GM06990 (cell line): ENCODE results near the gene UBE4B.

ENCODE experiments used
- DNase-seq: peaks from one replicate; pipeline ENCODE4 v3.0.0-alpha.2; 2011; ENCODE audit not compliant: insufficient read length; ENCODE audit errors: extremely low read depth
- H3K27me3 ChIP-seq: replicated peaks from 2 replicates; pipeline ENCODE4 v1.6.0; 2011; ENCODE audit warnings: low read length; ENCODE audit not compliant: control insufficient read depth, insufficient read depth
- H3K36me3 ChIP-seq: 2 replicates; pipeline ENCODE4 v1.5.1; 2011; ENCODE audit warnings: low read length; ENCODE audit not compliant: control insufficient read depth, insufficient read depth
- H3K4me3 ChIP-seq: replicated peaks from 2 replicates; pipeline ENCODE4 v1.5.1; 2011; ENCODE audit warnings: low read depth, mild to moderate bottlenecking, control low read depth, low read length
- TF ChIP-seq, protein P1 (sequence below): IDR thresholded peaks from 2 replicates; pipeline ENCODE4 v1.5.1; 2011; ENCODE audit warnings: low read length, control low read depth, mild to moderate bottlenecking, inconsistent platforms; ENCODE audit not compliant: insufficient read depth, poor library complexity, severe bottlenecking

Gene UBE4B

DNA sequence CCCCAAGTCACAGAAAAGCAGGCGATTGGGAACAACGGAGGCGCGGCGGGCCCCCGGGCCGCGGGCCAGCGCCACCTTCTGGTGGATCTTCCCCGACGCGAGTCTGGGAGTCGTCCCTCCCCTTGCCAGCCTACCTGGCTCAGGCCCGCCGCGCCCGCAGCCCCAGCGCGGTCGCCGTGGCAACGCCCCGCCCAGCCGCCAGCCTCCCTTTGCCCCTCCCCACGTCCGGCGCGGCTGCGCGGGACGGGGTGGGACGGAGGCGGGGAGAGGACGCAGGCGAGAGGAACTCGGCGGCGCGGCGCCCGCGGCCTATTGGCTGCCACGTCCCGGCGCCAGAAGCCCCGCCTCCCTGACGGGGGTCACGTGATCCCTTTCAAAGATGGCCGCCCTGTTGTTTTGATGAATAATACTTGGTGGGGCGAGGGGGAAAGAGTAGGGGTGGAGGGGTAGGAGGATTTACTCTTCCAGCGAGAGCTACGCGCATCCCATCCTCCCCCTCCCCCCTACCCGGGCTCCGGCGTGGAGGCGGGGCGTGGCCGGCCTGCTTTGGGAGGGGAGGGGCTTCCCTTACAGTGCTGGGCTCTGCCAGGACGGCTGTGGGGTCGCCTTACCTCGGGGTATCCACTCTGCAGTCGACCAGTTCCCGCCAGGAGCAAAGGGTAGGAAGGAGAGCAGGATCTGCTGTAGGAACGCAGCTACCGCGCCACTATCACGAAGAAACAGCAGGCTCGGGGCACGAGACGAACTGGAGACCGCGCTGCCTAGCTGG is at the start of gene UBE4B:
Gene UBE4B, plus strand, starts transcription at position 369 of the 769 bp plus-strand sequence. CDS start 713 bp downstream, outside the sequence.
- H3K4me3 ChIP-seq: peak within 1 kb of the TSS; percentile 98
- peak; percentile 99 for DNase-seq
- H3K36me3 ChIP-seq: peaks cover 1% of the 10 kb centered on the region; the same call in 1 of the 2 replicates
- H3K27me3 ChIP-seq: no peaks in the 10 kb centered on the region
- TF ChIP-seq, protein P1, sequence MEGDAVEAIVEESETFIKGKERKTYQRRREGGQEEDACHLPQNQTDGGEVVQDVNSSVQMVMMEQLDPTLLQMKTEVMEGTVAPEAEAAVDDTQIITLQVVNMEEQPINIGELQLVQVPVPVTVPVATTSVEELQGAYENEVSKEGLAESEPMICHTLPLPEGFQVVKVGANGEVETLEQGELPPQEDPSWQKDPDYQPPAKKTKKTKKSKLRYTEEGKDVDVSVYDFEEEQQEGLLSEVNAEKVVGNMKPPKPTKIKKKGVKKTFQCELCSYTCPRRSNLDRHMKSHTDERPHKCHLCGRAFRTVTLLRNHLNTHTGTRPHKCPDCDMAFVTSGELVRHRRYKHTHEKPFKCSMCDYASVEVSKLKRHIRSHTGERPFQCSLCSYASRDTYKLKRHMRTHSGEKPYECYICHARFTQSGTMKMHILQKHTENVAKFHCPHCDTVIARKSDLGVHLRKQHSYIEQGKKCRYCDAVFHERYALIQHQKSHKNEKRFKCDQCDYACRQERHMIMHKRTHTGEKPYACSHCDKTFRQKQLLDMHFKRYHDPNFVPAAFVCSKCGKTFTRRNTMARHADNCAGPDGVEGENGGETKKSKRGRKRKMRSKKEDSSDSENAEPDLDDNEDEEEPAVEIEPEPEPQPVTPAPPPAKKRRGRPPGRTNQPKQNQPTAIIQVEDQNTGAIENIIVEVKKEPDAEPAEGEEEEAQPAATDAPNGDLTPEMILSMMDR: peak; percentile 89

DNA sequence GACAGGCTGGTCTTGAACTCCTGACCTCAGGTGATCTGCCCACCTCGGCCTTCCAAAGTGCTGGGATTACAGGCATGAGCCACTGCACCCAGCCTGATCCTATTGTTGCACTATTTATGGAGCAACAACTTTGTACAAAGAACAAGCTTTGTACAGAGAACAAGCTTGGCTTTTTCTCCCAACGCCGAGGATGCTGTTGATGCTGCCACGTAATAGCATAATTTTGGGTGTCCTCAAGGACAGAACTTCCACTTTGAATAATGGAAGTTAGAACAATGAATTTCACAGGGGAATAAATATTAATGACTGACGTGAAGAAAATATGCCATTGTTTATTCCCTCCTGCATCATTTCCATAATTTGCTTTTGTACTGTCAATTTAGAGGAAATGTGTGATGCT is 48.5 kb upstream of the UBE4B start:
- H3K36me3 ChIP-seq: peaks cover 2% of the 10 kb centered on the region
- TF ChIP-seq, protein P1: no peak
- H3K27me3 ChIP-seq: no peaks in the 10 kb centered on the region
- no peak for DNase-seq
- no peak overlapping the region for H3K4me3 ChIP-seq

DNA sequence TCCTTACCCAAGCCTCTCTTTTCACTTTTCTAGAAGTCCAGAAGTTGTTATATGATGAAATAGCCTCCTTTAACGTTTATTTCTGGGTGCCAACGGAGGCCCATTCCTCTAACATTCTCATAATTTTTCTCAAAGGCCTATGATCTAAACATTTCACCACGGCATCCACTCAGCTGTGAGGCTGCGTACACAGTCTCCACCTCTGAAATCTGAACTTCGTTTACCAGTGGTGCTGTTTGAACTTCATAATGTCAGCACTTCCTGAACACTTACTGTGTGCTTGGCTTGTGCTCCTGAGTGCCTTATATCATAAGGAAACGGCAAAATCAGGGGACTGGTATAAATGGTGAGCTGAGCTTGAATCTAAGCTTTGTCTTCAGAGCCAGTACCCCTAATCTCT is 47.8 kb upstream of the UBE4B start:
- Histone ChIP-seq H3K27me3 (no peaks in the 10 kb centered on the region), H3K4me3 (no peak overlapping the region), H3K36me3 (peaks cover 2% of the 10 kb centered on the region)
- DNase-seq: no peak
- TF ChIP-seq, protein P1: no peak

DNA sequence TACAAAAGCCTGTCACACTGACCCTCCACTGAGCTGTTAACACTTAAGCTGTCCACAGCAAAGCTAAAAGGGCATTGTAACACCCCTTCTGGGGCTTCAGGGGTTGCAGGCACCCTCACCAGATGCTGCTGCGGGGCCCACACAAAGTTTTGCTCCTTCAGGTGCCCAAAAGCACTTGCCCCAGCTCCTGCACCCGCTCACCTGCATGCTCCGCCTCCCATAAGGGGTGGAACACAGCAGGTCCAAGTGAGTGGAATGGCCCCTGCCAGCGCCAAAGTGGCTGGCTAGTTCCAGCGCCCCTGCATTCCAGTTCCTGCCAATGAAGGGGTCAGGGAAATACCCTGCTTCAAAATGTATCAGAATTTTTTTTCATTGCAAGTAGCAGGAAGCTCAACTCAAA is 43.0 kb upstream of the UBE4B start:
- Histone ChIP-seq H3K4me3 (no peak overlapping the region), H3K27me3 (no peaks in the 10 kb centered on the region), H3K36me3 (no peaks in the 10 kb centered on the region; the same call in 1 of the 2 replicates)
- TF ChIP-seq, protein P1: no peak
- no peak for DNase-seq

DNA sequence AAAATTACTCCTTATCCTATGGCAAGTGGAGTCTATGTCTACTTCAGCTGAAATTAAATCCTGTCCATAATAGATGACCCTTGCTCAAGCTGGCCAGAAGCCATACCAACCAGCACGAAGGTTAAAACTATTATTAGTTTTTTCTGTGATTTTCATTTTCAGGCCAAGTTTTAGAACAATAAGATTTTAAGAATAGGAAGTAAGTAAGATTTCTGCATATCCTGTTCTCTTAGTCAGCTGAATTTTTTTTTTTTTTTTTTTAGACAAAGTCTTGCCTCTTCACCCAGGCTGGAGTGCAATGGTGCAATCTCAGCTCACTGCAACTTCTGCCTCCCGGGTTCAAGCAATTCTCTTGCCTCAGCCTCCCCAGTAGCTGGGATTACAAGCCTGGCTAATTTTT is 41.8 kb upstream of the UBE4B start:
- Histone ChIP-seq H3K4me3 (no peak overlapping the region), H3K36me3 (no peaks in the 10 kb centered on the region), H3K27me3 (no peaks in the 10 kb centered on the region)
- TF ChIP-seq, protein P1: no peak
- DNase-seq: no peak
